ENCODE measurements around the gene ATAD3A. TPM values are rescaled to one million over a fixed set of nuclear protein-coding genes. Genes with fewer than 3 reads are reported as not detected.

ATAD3A gene
- total and polyA plus RNA-seq, 2 experiments from 2014 or later = 36.5 to 80.3 TPM

Other genes with a start within 250 kb of the ATAD3A start
- 70.2 and 73.5 TPM in 2 replicates for gene UBE2J2, start 238.3 kb upstream of the ATAD3A start, total RNA-seq (2014; rRNA removed; shearing (Covaris generic))
- gene UBE2J2, start 238.3 kb upstream of the ATAD3A start, polyA plus RNA-seq (2016; fragmentation: Nextera tagmentation; extraction: Ambion mirVana) = 47.1 and 49.5 TPM in 2 replicates
- gene SCNN1D, start 231.7 kb upstream of the ATAD3A start, total RNA-seq (2014; rRNA removed; shearing (Covaris generic)) = 0.70 and 1.4 TPM in 2 replicates
- 1.7 and 1.8 TPM in 2 replicates for gene SCNN1D, start 231.7 kb upstream of the ATAD3A start, polyA plus RNA-seq (2016; fragmentation: Nextera tagmentation; extraction: Ambion mirVana)
- 27.7 and 31.9 TPM in 2 replicates for gene ACAP3, start 204.2 kb upstream of the ATAD3A start, total RNA-seq (2014; rRNA removed; shearing (Covaris generic))
- 6.4 and 8.1 TPM in 2 replicates for gene ACAP3, start 204.2 kb upstream of the ATAD3A start, polyA plus RNA-seq (2016; fragmentation: Nextera tagmentation; extraction: Ambion mirVana)
- 49.9 and 55.8 TPM in 2 replicates for gene PUSL1, start 203.6 kb upstream of the ATAD3A start, total RNA-seq (2014; rRNA removed; shearing (Covaris generic))
- gene PUSL1, start 203.6 kb upstream of the ATAD3A start, polyA plus RNA-seq (2016; fragmentation: Nextera tagmentation; extraction: Ambion mirVana) = 41.5 and 43.9 TPM in 2 replicates
- gene INTS11, start 187.5 kb upstream of the ATAD3A start, total RNA-seq (2014; rRNA removed; shearing (Covaris generic)) = 140 and 161 TPM in 2 replicates
- 102 and 110 TPM in 2 replicates for gene INTS11, start 187.5 kb upstream of the ATAD3A start, polyA plus RNA-seq (2016; fragmentation: Nextera tagmentation; extraction: Ambion mirVana)
- gene CPTP, start 187.4 kb upstream of the ATAD3A start, total RNA-seq (2014; rRNA removed; shearing (Covaris generic)) = 12.9 and 13.5 TPM in 2 replicates
- gene CPTP, start 187.4 kb upstream of the ATAD3A start, polyA plus RNA-seq (2016; fragmentation: Nextera tagmentation; extraction: Ambion mirVana) = 8.1 and 8.2 TPM in 2 replicates
- gene TAS1R3, start 180.9 kb upstream of the ATAD3A start, total RNA-seq (2014; rRNA removed; shearing (Covaris generic)) = 0.14 TPM in 1 of 2 replicates, not detected in the other
- gene TAS1R3, start 180.9 kb upstream of the ATAD3A start, polyA plus RNA-seq (2016; fragmentation: Nextera tagmentation; extraction: Ambion mirVana) = 0.12 TPM in 1 of 2 replicates, not detected in the other
- 62.7 and 69.7 TPM in 2 replicates for gene DVL1, start 162.7 kb upstream of the ATAD3A start, total RNA-seq (2014; rRNA removed; shearing (Covaris generic))
- gene DVL1, start 162.7 kb upstream of the ATAD3A start, polyA plus RNA-seq (2016; fragmentation: Nextera tagmentation; extraction: Ambion mirVana) = 13.5 and 15.4 TPM in 2 replicates
- gene MXRA8, start 153.6 kb upstream of the ATAD3A start, total RNA-seq (2014; rRNA removed; shearing (Covaris generic)) = 11.7 and 17.2 TPM in 2 replicates
- 7.6 and 9.1 TPM in 2 replicates for gene MXRA8, start 153.6 kb upstream of the ATAD3A start, polyA plus RNA-seq (2016; fragmentation: Nextera tagmentation; extraction: Ambion mirVana)
- 156 and 167 TPM in 2 replicates for gene AURKAIP1, start 137.0 kb upstream of the ATAD3A start, total RNA-seq (2014; rRNA removed; shearing (Covaris generic))
- gene AURKAIP1, start 137.0 kb upstream of the ATAD3A start, polyA plus RNA-seq (2016; fragmentation: Nextera tagmentation; extraction: Ambion mirVana) = 355 and 369 TPM in 2 replicates
- 146 and 147 TPM in 2 replicates for gene CCNL2, start 112.8 kb upstream of the ATAD3A start, total RNA-seq (2014; rRNA removed; shearing (Covaris generic))
- 99.4 and 115 TPM in 2 replicates for gene CCNL2, start 112.8 kb upstream of the ATAD3A start, polyA plus RNA-seq (2016; fragmentation: Nextera tagmentation; extraction: Ambion mirVana)
- 158 and 173 TPM in 2 replicates for gene MRPL20, start 104.9 kb upstream of the ATAD3A start, total RNA-seq (2014; rRNA removed; shearing (Covaris generic))
- gene MRPL20, start 104.9 kb upstream of the ATAD3A start, polyA plus RNA-seq (2016; fragmentation: Nextera tagmentation; extraction: Ambion mirVana) = 319 and 344 TPM in 2 replicates
- 1.7 and 1.8 TPM in 2 replicates for gene ANKRD65, start 90.9 kb upstream of the ATAD3A start, total RNA-seq (2014; rRNA removed; shearing (Covaris generic))
- gene ANKRD65, start 90.9 kb upstream of the ATAD3A start, polyA plus RNA-seq (2016; fragmentation: Nextera tagmentation; extraction: Ambion mirVana) = 1.6 and 2.6 TPM in 2 replicates
- gene VWA1, start 76.5 kb upstream of the ATAD3A start, total RNA-seq (2014; rRNA removed; shearing (Covaris generic)) = 21.9 and 31.5 TPM in 2 replicates
- gene VWA1, start 76.5 kb upstream of the ATAD3A start, polyA plus RNA-seq (2016; fragmentation: Nextera tagmentation; extraction: Ambion mirVana) = 7.2 and 7.9 TPM in 2 replicates
- 0.45 and 1.2 TPM in 2 replicates for gene ATAD3C, start 62.5 kb upstream of the ATAD3A start, total RNA-seq (2014; rRNA removed; shearing (Covaris generic))
- gene ATAD3C, start 62.5 kb upstream of the ATAD3A start, polyA plus RNA-seq (2016; fragmentation: Nextera tagmentation; extraction: Ambion mirVana) = 1.1 and 1.3 TPM in 2 replicates
- gene ATAD3B, start 40.4 kb upstream of the ATAD3A start, total RNA-seq (2014; rRNA removed; shearing (Covaris generic)) = 61.4 and 63.4 TPM in 2 replicates
- 32.3 and 37.8 TPM in 2 replicates for gene ATAD3B, start 40.4 kb upstream of the ATAD3A start, polyA plus RNA-seq (2016; fragmentation: Nextera tagmentation; extraction: Ambion mirVana)
- gene TMEM240, start 28.5 kb downstream of the ATAD3A start, total RNA-seq (2014; rRNA removed; shearing (Covaris generic)) = 0.74 and 5.1 TPM in 2 replicates
- gene TMEM240, start 28.5 kb downstream of the ATAD3A start, polyA plus RNA-seq (2016; fragmentation: Nextera tagmentation; extraction: Ambion mirVana) = 1.8 and 1.9 TPM in 2 replicates
- gene SSU72, start 62.7 kb downstream of the ATAD3A start, total RNA-seq (2014; rRNA removed; shearing (Covaris generic)) = 148 and 163 TPM in 2 replicates
- gene SSU72, start 62.7 kb downstream of the ATAD3A start, polyA plus RNA-seq (2016; fragmentation: Nextera tagmentation; extraction: Ambion mirVana) = 244 and 248 TPM in 2 replicates
- gene FNDC10, start 88.0 kb downstream of the ATAD3A start, total RNA-seq (2014; rRNA removed; shearing (Covaris generic)) = 11.1 and 15.1 TPM in 2 replicates
- gene FNDC10, start 88.0 kb downstream of the ATAD3A start, polyA plus RNA-seq (2016; fragmentation: Nextera tagmentation; extraction: Ambion mirVana) = 7.7 and 8.6 TPM in 2 replicates
- gene MIB2, start 103.3 kb downstream of the ATAD3A start, total RNA-seq (2014; rRNA removed; shearing (Covaris generic)) = 57.3 and 82.6 TPM in 2 replicates
- 104 and 120 TPM in 2 replicates for gene MIB2, start 103.3 kb downstream of the ATAD3A start, polyA plus RNA-seq (2016; fragmentation: Nextera tagmentation; extraction: Ambion mirVana)
- gene MMP23B, start 120.0 kb downstream of the ATAD3A start, total RNA-seq (2014; rRNA removed; shearing (Covaris generic)) = 12.5 and 15.8 TPM in 2 replicates
- gene MMP23B, start 120.0 kb downstream of the ATAD3A start, polyA plus RNA-seq (2016; fragmentation: Nextera tagmentation; extraction: Ambion mirVana) = 15.0 and 16.2 TPM in 2 replicates
- gene CDK11B, start 146.8 kb downstream of the ATAD3A start, total RNA-seq (2014; rRNA removed; shearing (Covaris generic)) = 19.8 and 22.4 TPM in 2 replicates
- 76.7 and 82.1 TPM in 2 replicates for gene CDK11B, start 146.8 kb downstream of the ATAD3A start, polyA plus RNA-seq (2016; fragmentation: Nextera tagmentation; extraction: Ambion mirVana)
- gene SLC35E2B, start 180.6 kb downstream of the ATAD3A start, total RNA-seq (2014; rRNA removed; shearing (Covaris generic)) = 53.4 and 63.0 TPM in 2 replicates
- gene SLC35E2B, start 180.6 kb downstream of the ATAD3A start, polyA plus RNA-seq (2016; fragmentation: Nextera tagmentation; extraction: Ambion mirVana) = 16.8 and 17.6 TPM in 2 replicates
- 19.6 and 22.8 TPM in 2 replicates for gene CDK11A, start 212.2 kb downstream of the ATAD3A start, total RNA-seq (2014; rRNA removed; shearing (Covaris generic))
- 72.6 and 76.1 TPM in 2 replicates for gene CDK11A, start 212.2 kb downstream of the ATAD3A start, polyA plus RNA-seq (2016; fragmentation: Nextera tagmentation; extraction: Ambion mirVana)

Data from GM23338 (cell line).